Activated CD8-positive, alpha-beta memory T cell treated with anti-CD3 and anti-CD28 coated beads, Interleukin-2, amount 50 U/mL, for 24 hours (primary cell): ENCODE measurements around the gene TMTC2.

Experiments used
- DNase-seq: peaks from one replicate; pipeline ENCODE4 v3.0.0-alpha.2; 2020; ENCODE audit errors: extremely low read depth

TMTC2 gene

DNA sequence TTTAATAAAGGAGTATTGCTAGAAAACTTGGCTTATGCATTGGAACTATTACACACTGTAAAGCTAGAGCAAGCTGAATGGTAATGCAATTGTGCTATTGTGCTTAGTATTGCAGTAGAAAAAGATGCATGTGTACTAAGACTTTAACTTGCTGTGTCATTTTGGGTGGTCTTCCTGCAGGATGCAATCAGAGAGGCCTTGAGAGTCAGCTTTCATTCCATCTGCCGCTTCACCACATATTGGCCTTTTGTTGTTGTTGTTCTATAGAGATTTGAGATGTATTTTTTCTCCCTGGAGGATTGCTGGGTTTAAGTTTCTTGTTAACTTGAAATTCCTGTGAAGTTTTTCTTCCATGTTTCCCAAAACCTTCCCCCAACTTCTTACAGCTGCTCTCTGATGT, 449.7 kb downstream of the TMTC2 start:
- no peak for DNase-seq

- no peak for DNase-seq
Measured at GRCh38 chr12:83140135-83140534, 453.4 kb downstream of the TMTC2 start.

DNA sequence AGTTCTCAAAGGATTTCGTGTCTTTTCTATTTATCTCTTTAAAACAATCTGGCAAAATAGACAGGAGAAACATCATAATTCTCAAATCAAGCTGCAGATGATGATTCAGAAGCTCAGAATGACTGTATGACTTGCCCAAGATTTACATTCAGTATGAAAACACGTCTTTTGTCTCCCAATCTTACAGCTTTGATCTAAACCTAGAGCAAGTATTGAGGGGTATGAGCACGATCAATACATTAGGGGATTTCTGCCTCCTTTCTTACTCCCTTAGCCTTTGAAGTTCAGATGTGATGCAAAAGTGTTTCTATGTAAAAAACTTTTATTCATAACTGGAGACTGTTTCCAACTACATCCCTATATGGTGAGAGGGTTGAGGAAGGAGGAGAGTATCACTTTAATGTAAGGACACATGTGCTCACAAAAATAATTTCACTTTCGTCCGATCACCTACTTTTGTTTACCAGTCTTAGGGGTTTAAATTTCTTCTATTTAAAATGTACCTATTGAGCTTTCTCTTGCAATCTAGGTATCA, 454.8 kb downstream of the TMTC2 start:
- DNase-seq: no peak

- no peak for DNase-seq
Measured at GRCh38 chr12:83142914-83143313, 456.2 kb downstream of the TMTC2 start.

DNA sequence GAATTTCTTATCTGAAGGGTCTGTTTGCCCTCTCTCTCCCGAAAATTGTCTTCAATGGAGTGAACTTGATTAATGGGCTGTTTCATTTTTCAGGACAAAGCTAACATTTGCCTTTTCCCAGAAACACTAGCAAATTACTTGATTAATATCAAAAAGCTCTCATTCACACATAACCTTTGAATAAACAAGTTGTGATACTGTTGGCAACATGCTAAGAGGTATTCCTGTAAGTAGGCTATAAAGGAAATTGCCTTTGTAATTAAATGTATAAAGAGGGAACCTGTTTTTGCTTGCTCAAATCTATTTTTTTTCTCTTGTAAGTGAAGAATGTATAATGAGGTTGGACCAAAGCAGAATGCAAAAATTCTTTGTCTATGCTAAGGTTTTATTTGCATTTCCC, 457.2 kb downstream of the TMTC2 start:
- no peak for DNase-seq

GRCh38 chr12:83145325-83145840, 458.7 kb downstream of the TMTC2 start:
- DNase-seq: no peak

GRCh38 chr12:83147341-83147740, 460.6 kb downstream of the TMTC2 start:
- DNase-seq: no peak

DNA sequence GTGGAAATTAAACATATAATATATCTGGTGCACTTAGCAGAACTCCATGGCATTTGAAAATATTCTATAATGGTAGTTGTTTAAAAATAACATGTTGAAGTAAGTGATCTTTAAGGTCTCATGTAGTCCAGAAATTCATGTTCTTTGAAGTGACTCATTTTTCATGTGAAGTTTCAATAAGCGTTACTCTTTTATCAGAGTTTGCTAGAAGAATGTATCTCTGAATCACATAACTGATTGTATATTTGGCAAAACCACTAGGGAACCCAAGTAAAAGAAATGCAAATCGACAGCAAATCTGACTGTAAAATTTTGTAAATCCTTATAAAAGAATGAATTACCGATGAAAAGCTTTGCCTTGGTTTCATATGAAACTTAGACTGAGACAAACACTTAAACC, 463.3 kb downstream of the TMTC2 start:
- no peak for DNase-seq

DNA sequence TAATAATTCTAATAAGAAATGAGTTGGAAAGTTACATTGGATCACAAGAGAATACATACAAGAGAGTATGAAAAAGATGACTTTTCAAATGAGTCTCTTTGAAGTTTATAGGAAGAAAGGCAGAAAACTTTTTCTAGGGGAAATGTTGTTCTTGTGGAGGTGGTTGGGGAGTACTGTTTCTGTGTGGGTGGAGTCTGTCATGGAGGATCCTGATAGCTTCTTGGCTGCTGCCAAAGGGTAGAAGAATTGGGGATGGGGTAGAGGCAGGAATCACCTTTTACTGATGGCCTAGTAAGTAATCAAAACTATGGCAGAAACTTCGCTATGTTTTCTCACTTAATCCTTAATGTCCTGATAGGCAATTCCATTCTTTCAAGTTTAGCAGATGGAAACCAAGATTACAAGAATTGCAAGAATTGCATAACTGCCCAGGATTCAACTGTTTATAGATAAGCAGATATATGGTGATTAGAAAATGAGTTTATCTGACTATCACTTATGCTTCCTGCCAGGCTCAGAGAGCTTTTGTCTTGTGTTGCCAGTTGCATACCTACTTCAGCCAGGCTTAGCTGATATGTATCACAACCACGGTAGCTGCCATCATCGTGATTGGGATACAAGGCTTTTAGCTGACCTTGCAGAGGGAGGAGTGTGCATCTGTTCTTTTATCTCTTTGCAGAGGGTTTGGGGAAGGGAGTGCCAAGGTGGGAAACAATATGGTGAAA, 463.9 kb downstream of the TMTC2 start:
- DNase-seq: no peak

DNA sequence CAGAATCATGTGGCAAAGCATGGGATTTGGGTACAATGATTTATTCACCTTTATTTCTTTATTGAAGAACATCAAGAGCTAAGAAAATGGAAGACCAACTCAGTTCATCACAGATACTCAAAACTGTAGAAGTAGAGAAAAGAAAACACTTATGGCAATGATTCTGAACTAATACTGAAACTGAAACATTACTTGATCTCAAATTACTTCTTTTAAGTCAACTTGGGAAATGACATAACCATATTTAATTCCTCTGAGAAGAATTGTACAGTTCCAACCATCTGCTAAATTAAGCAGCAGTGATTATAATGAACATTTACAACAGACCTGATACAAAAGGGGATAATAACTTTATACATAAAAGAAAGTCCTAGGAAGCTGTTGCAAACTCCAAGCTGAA, 466.5 kb downstream of the TMTC2 start:
- DNase-seq: no peak

GRCh38 chr12:83156815-83157214, 470.1 kb downstream of the TMTC2 start:
- DNase-seq: no peak

GRCh38 chr12:83157604-83158003, 470.9 kb downstream of the TMTC2 start:
- DNase-seq: no peak

DNA sequence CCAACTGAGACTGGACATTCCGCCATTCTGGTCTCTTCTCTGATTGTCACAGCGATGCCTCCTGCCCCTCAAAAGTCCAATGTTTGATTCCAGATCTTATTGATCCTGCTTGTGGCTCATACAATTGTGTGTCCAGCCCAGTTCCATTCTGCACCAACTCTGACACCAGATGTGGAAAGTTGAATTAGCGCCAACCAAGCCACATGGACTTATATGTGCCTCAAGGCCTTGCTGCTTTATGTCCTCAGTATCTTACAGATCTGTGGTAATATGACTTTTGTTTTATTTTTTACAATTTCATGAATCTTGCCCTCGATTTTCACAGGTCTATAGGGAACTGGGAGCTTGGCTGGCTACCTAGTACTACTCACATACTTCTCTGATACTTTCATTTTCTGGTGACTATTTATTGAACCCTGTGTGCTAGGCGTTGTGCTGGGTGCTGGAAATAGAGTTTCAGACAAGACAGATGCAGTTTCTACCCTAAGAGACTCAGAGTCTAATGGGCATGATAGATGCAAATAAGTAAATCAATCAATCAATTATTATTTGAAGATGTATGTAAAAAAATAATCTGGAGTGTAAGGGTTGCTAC, 472.0 kb downstream of the TMTC2 start:
- DNase-seq: no peak

- DNase-seq: no peak
Measured at GRCh38 chr12:83161456-83161855, 474.8 kb downstream of the TMTC2 start.

GRCh38 chr12:83168751-83169150, 482.0 kb downstream of the TMTC2 start:
- DNase-seq: no peak

DNA sequence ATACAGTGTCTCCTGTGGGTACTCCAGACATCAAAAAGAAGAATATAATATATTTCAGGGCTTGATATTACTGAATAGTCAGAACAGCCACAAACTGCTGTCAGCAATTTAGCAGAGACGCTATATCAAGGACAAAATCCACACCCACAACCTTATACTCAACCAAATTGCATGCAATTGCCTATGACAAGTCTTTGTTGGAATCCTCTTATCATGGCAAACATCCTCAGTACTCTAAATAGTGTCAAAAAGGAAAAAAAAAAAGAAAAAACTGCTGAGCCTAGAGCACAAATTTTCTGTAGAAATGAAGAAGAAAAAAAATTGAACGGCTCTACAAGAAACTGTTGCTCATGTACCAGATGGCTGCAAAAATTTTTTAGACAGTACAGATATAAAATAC, 485.7 kb downstream of the TMTC2 start:
- no peak for DNase-seq

- no peak for DNase-seq
Measured at GRCh38 chr12:83172866-83173649, 486.4 kb downstream of the TMTC2 start.

DNA sequence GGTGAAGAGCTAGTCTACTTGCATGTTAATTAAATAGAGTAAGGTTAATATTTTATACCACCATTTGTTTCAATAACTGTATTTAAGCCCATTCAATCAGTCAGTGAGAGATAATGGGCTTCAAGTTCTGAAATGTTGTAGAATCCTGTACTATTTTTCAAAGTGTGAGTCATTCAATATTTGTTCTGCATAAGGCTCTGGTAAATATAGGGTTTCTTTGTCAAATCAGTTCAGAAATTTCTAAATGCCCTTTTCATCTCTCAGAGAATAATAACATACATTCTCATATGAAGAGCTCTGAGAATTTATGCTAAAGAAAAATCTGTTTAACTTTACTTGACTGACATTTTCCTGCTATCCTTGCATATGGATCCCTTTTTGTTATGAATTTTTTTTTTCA, 493.3 kb downstream of the TMTC2 start:
- DNase-seq: no peak

DNA sequence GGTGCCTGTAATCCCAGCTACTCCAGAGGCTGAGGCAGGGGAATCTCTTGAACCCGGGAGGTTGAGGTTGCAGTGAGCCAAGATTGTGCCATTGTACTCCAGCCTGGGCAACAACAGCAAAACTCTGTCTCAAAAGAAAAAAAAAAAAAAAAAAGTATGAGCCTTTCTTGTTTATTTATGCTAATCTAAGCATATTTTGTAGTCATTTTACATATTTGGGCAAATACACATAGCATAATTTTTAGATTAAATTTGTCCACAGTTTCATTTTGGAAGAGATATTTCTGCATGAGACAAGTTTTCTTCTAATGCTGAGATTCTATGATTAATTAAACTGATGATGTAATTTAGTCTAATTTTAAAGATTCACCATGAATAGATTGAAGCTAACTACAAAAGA, 494.4 kb downstream of the TMTC2 start:
- no peak for DNase-seq

DNA sequence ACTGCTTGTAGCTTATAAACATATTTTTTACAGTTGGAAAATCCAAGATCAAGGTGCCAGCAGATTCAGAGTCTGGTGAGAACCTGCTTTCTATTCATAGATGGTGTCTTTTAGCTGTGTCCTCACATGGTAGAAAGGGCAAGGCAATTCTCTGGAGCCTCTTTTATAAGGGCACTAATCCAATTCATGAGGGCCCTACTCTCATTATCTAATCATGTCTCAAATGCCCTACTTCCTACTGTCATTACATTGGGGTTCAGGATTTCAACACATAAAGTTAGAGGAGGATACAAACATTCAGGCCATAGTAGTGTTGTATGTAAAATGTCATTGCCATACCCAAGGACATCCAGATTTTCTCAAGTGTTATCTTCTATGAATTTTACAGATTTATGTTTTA, 496.4 kb downstream of the TMTC2 start:
- no peak for DNase-seq
